NCI-H2107 treated with DMSO at 0.1 percent for 48 hours (cell line): ENCODE results near the gene PLEKHM3.

ENCODE experiments used
- DNase-seq: peaks from one replicate; lab custom pipeline; 2025; ENCODE audit not compliant: unreplicated experiment; lab: John Stamatoyannopoulos, UW

Gene PLEKHM3

DNA sequence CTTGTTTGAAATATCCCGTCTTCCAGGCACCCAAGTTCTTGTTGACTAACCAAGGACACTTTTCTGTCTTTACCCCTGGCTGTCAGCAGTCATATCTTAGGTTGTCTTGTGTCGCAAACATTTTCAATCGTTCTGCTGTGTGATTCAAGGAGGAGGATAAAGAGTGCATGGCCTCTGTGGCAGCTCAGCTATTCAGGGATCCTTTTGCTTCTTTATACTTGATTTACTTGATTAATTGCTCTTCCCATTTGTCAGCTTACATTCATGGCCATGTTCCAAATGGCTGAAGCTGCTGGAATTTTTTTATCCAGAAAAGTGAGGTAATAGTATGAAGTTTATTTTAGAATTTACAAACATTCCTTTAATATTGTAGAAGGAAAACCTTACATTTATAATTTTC is 158.3 kb downstream of the PLEKHM3 start:
- no peak for DNase-seq

DNA sequence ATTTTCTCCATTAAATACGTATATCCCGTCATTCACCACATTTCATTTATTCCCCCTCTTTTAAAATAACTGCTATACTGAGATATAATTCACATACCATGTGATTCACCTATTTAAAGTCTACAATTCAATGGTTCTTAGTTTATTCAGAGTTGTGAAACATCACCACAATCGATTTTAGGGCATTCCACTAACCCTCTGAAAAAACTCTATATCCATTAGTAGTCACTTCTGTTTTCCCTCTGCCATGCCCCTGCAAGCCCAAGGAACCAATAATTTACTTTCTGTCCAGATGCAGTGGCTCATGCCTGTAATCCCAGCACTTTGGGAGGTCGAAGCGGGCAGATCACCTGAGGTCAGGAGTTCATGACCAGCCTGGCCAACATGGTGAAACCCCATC is 160.1 kb downstream of the PLEKHM3 start:
- no peak for DNase-seq

DNA sequence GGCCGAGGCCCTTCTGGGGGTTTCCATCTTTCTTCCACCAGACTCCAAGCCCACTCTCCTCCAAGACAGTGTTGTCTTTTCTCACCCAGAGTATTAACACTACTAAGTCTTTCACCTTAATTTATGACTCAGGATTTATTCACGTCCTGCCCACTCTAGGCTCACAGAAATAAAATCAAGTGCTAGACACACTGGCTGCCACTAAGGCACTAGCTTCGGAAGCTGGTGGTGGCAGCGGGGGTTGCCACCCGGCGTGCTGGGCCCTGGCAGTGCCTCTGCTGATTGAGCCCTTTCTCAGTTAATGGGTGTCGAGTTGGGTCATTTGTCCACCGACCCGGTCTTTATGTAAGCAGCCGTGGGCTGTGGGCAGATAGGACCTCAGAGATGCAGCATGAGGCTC is 162.0 kb downstream of the PLEKHM3 start:
- DNase-seq = no peak

- no peak for DNase-seq
These were observed 163.5 kb downstream of the PLEKHM3 start for GRCh38 chr2:207861789-207862188.

GRCh38 chr2:207860685-207861084 is 164.6 kb downstream of the PLEKHM3 start:
- no peak for DNase-seq

- DNase-seq = no peak
These were observed 169.7 kb downstream of the PLEKHM3 start for GRCh38 chr2:207855591-207855990.

GRCh38 chr2:207854484-207855440 is 170.6 kb downstream of the PLEKHM3 start:
- DNase-seq = no peak

DNA sequence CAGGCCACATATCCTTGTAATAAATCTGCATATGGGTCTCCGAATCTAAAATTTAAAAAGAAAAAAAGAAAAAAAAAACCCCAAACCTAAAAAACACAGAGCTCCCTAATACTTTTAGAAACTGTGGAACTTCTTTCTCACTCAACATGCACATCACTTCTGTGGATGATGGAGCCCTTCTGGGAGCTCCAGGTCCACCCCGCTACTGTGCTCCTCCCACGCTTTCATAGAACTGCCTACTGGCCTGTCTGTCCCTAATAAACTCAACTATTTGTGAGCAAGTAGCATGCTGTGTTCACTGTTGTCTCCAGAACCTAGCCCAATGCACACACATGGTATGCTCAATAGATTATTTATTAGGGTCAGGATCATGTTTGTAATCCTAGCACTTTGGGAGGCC is 172.5 kb downstream of the PLEKHM3 start:
- no peak for DNase-seq

DNA sequence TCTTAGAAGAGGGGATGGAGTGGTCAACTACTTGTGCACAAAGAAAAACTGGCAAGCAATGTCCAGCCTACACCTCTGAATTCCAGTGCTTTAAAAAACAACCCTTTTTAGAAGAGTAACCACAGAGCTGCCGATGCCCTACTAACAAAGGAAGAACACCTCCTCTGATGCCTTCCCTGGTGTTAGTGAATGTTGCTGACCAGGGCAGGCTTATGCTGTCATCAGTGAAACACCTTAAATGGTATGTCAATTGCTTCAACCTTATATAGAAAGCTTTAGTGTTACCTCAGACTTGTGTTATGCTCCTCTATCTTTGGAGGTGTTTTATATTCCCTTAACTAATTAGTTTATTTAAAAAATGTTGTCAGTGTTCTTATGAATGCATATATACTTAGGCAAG is 175.9 kb downstream of the PLEKHM3 start:
- DNase-seq = no peak

DNA sequence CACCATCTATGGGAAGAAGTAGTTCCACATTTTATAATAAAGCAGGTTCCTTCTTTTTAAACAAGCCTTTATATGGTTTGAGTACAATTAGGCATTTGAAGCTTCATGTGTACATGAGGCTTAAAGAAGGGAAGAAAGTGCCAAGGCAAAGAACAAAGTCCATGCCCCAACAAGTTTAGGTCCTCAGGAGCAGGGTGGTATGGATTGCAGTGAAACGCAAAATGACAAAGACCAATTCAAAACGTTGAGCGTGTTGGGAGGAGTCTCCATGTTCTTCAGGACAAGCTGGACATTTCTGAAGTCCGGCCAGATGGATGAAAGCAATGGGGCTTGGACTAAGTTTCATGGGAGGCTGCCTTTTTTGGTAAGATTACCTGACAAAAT is 176.8 kb downstream of the PLEKHM3 start:
- DNase-seq = no peak

- peak; percentile 31 for DNase-seq
These were observed 177.4 kb downstream of the PLEKHM3 start for GRCh38 chr2:207847807-207848544.

DNA sequence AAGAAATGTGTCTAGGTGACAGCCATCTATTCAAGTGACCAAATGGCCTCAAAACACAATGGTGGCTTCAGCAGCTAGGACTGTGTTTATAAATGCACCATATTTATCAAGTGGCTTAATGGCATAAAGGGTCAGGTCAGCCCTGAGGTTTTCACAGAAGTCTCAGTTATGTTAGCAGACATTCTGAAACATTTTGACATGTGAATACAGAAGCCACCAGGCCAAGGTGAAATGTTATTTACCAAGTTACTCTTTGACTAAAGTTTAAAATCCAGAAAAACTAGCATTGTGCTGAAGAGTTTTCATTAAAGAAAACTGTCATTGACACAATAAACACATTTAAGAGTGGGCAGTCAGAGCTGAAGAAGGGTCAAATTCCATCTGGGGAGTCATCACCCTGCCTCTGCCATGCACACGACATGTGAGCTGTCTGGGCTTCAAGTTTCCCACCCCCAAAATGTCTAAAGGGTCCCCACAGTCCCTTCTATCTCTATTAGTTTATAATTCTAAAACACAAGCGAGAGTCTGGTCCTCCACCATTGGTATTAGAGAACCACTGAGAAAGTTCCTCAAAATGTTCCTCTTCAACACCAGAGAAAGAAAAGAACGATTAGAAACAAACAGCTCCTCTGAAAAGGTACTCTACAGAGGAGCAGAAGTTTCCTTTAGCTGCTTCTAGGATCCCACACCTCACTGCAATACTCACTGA is 178.1 kb downstream of the PLEKHM3 start:
- no peak for DNase-seq

DNA sequence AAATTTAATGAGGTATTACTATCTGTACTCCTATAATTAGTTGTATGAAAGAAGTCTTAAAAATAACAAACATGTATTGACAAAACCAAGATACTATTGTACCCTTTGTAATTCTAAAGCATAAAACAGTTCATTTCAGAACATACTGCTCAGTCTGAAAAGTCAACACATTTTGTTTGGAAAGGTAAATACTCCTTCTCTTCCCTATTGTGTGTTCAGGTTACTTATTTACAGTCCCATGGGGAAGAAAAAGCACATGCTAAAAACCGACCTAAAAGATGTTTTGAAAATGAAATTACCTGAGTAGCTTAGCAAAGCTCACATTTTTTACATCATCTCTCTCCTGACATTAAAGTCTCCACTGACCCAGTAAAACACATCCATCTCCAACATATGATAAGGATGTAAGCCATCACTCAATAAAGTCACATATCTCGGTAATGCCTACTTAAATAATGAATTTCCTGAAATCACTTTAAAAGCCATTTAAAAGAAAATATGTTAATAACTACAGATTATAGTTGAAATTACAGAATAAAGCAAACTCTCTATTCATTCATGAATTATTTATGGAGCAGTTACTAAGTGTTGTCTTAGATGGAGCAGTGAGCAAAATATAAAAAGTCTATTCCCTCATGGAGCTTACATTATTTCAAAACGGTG is 180.0 kb downstream of the PLEKHM3 start:
- peak; percentile 16 for DNase-seq

GRCh38 chr2:207844648-207845047 is 180.7 kb downstream of the PLEKHM3 start:
- DNase-seq = no peak

- DNase-seq = no peak
These were observed 185.2 kb downstream of the PLEKHM3 start for GRCh38 chr2:207840101-207840500.

GRCh38 chr2:207839575-207839974 is 185.8 kb downstream of the PLEKHM3 start:
- no peak for DNase-seq

- no peak for DNase-seq
These were observed 186.3 kb downstream of the PLEKHM3 start for GRCh38 chr2:207839028-207839427.

- DNase-seq = no peak
These were observed 188.7 kb downstream of the PLEKHM3 start for GRCh38 chr2:207836521-207837133.

DNA sequence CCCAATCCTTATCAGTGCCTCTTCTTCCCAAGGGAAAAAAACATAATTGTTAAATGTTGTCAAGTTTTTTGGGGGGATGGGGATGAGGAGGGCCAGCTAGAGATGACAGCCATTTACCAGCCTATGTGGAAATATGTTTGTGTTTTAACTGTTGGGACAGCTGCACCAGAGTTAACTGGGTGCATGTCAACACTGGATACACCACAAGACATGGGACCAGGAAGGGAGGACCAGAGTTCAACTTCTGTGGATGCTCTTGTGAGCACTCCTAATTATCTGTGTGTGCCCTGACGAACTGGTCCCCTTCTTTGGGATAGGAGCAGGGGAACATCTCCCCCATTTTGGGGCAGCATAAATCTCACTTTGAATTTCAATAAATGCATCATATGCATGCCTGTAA is 189.5 kb downstream of the PLEKHM3 start:
- no peak for DNase-seq

GRCh38 chr2:207833251-207833751 is 192.0 kb downstream of the PLEKHM3 start:
- DNase-seq = no peak
